ENCODE data around the gene TBC1D21. TPM values are rescaled to one million over a fixed set of nuclear protein-coding genes. Genes with fewer than 3 reads are reported as not detected.

TBC1D21 gene
- total and polyA plus RNA-seq, 7 experiments from 2014 or later = not detected

DNA sequence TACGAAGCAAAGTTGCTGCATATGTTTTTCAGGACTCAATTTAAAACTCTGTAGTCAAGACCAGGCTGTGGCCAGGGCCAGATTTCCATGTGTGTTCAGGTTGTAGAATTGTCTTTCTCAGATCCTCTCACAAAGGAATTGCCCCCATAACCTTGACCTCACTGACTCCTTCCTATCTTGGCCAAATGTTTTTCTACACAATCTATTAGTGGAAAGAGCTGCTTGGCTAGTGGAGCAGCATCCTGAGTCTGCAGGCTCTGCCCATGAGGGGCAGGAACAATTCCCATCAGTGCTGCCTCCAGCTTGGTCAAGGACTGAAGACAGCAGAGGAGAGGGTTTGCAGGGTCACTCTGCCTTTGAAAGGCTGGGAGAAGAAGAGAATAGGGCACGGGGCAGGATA is 6.9 kb upstream of the TBC1D21 start:
- peaks cover 4 to 63% (median 17%) of the 10 kb centered on the region in 5 donors for H3K27me3 Mint-ChIP-seq
- Histone ChIP-seq H3K36me3 (ENCODE audit: control insufficient read depth in 2 of 3, insufficient read depth in 3 of 3, low read length in 3 of 3) (no peaks in the 10 kb centered on the region), H3K9me3 (ENCODE audit: control insufficient read depth in 2 of 3, low read length in 3 of 3) (no peaks in the 10 kb centered on the region), H3K27me3 (ENCODE audit: control insufficient read depth in 2 of 2, insufficient read depth in 2 of 2, low read length in 2 of 2) (no peaks in the 10 kb centered on the region), H3K4me3 (ENCODE audit: low read length) (no peak overlapping the region), H3K27ac (ENCODE audit: low read depth, low read length) (no peak overlapping the region), H3K4me1 (ENCODE audit: control insufficient read depth in 2 of 2, insufficient read depth in 2 of 2, low read length in 2 of 2) (peaks cover 0 to 3% of the 10 kb centered on the region in 2 donors)
- ChIA-PET POLR2A (no interaction called here), CTCF (no interaction called here)
- peaks cover 0 to 4% (median 0%) of the 10 kb centered on the region in 11 donors for H3K9me3 Mint-ChIP-seq
- DNase-seq = no peak
- intact Hi-C loops (cut with micrococcal nuclease) = no loop called here
- ATAC-seq = no peak
- peak overlapping the region in 1 of 9 donors; percentile 55 for H3K27ac Mint-ChIP-seq
- H3K36me3 Mint-ChIP-seq = no peaks in the 10 kb centered on the region
- no peak overlapping the region for H3K4me3 Mint-ChIP-seq
- H3K4me1 Mint-ChIP-seq = peaks cover 0 to 20% (median 13%) of the 10 kb centered on the region in 7 donors

GRCh38 chr15:73866881-73867410 is 6.4 kb upstream of the TBC1D21 start:
- Mint-ChIP-seq H3K4me1 (peaks cover 0 to 20% (median 13%) of the 10 kb centered on the region in 7 donors), H3K27me3 (peaks cover 5 to 65% (median 22%) of the 10 kb centered on the region in 5 donors), H3K4me3 (no peak overlapping the region), H3K36me3 (no peaks in the 10 kb centered on the region), H3K27ac (no peak overlapping the region), H3K9me3 (peaks cover 0 to 4% (median 0%) of the 10 kb centered on the region in 11 donors)
- H3K4me3 ChIP-seq (ENCODE audit: low read length) = no peak overlapping the region
- peaks cover 0 to 3% of the 10 kb centered on the region in 2 donors for H3K4me1 ChIP-seq (ENCODE audit: control insufficient read depth in 2 of 2, insufficient read depth in 2 of 2, low read length in 2 of 2)
- H3K27me3 ChIP-seq (ENCODE audit: control insufficient read depth in 2 of 2, insufficient read depth in 2 of 2, low read length in 2 of 2) = no peaks in the 10 kb centered on the region
- ATAC-seq = no peak
- no peaks in the 10 kb centered on the region for H3K36me3 ChIP-seq (ENCODE audit: control insufficient read depth in 2 of 3, insufficient read depth in 3 of 3, low read length in 3 of 3)
- CTCF ChIA-PET = no interaction called here
- H3K9me3 ChIP-seq (ENCODE audit: control insufficient read depth in 2 of 3, low read length in 3 of 3) = no peaks in the 10 kb centered on the region
- POLR2A ChIA-PET = no interaction called here
- no peak overlapping the region for H3K27ac ChIP-seq (ENCODE audit: low read depth, low read length)
- intact Hi-C loops (cut with micrococcal nuclease) = no loop called here
- no peak for DNase-seq

DNA sequence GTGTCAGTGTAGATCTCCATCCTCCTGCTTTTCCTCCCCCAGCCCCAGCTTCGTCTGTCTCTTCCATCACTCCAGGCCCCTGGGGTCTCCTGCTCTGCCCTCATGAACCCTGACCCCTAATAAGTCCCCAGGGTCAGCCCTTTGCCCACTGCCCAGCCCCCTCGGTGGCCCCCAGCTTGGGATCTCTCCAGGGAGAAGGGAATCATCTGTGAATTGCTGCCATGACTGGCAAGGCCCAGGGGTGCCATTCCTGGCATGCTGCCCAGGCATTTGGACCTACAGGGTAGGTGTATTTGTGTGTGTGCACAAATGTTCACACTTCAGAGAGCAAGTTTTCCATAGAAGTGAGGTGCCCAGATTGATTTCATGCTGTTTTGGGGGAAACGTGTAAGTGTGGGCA is 5.9 kb upstream of the TBC1D21 start:
- POLR2A ChIA-PET = no interaction called here
- intact Hi-C loops (cut with micrococcal nuclease) = no loop called here
- H3K27me3 Mint-ChIP-seq = peaks cover 9 to 65% (median 27%) of the 10 kb centered on the region in 5 donors

GRCh38 chr15:73867956-73868355 is 5.4 kb upstream of the TBC1D21 start:
- Mint-ChIP-seq H3K27me3 (peaks cover 11 to 65% (median 28%) of the 10 kb centered on the region in 5 donors), H3K4me1 (peaks cover 0 to 20% (median 13%) of the 10 kb centered on the region in 7 donors), H3K4me3 (no peak overlapping the region), H3K36me3 (no peaks in the 10 kb centered on the region), H3K27ac (no peak overlapping the region), H3K9me3 (peaks cover 0 to 4% (median 0%) of the 10 kb centered on the region in 11 donors)
- Histone ChIP-seq H3K36me3 (ENCODE audit: control insufficient read depth in 2 of 3, insufficient read depth in 3 of 3, low read length in 3 of 3) (no peaks in the 10 kb centered on the region), H3K27me3 (ENCODE audit: control insufficient read depth in 2 of 2, insufficient read depth in 2 of 2, low read length in 2 of 2) (no peaks in the 10 kb centered on the region), H3K4me3 (ENCODE audit: low read length) (no peak overlapping the region), H3K27ac (ENCODE audit: low read depth, low read length) (no peak overlapping the region), H3K9me3 (ENCODE audit: control insufficient read depth in 2 of 3, low read length in 3 of 3) (no peaks in the 10 kb centered on the region), H3K4me1 (ENCODE audit: control insufficient read depth in 2 of 2, insufficient read depth in 2 of 2, low read length in 2 of 2) (peaks cover 0 to 3% of the 10 kb centered on the region in 2 donors)
- ATAC-seq (no peak), DNase-seq (no peak)
- POLR2A ChIA-PET = no interaction called here
- intact Hi-C loops (cut with micrococcal nuclease) = no loop called here
- CTCF ChIA-PET = no interaction called here

More for the DNA sequence above, 5.9 kb upstream of the TBC1D21 start:
- no peaks in the 10 kb centered on the region for H3K27me3 ChIP-seq (ENCODE audit: control insufficient read depth in 2 of 2, insufficient read depth in 2 of 2, low read length in 2 of 2)
- H3K4me1 ChIP-seq (ENCODE audit: control insufficient read depth in 2 of 2, insufficient read depth in 2 of 2, low read length in 2 of 2) = peaks cover 0 to 3% of the 10 kb centered on the region in 2 donors
- no peaks in the 10 kb centered on the region for H3K9me3 ChIP-seq (ENCODE audit: control insufficient read depth in 2 of 3, low read length in 3 of 3)
- no peak overlapping the region for H3K27ac ChIP-seq (ENCODE audit: low read depth, low read length)
- CTCF ChIA-PET = no interaction called here
- Mint-ChIP-seq H3K4me1 (peaks cover 0 to 20% (median 13%) of the 10 kb centered on the region in 7 donors), H3K4me3 (no peak overlapping the region), H3K36me3 (no peaks in the 10 kb centered on the region), H3K27ac (no peak overlapping the region), H3K9me3 (peaks cover 0 to 4% (median 0%) of the 10 kb centered on the region in 11 donors)
- H3K36me3 ChIP-seq (ENCODE audit: control insufficient read depth in 2 of 3, insufficient read depth in 3 of 3, low read length in 3 of 3) = no peaks in the 10 kb centered on the region
- H3K4me3 ChIP-seq (ENCODE audit: low read length) = no peak overlapping the region
- DNase-seq (no peak), ATAC-seq (no peak)

DNA sequence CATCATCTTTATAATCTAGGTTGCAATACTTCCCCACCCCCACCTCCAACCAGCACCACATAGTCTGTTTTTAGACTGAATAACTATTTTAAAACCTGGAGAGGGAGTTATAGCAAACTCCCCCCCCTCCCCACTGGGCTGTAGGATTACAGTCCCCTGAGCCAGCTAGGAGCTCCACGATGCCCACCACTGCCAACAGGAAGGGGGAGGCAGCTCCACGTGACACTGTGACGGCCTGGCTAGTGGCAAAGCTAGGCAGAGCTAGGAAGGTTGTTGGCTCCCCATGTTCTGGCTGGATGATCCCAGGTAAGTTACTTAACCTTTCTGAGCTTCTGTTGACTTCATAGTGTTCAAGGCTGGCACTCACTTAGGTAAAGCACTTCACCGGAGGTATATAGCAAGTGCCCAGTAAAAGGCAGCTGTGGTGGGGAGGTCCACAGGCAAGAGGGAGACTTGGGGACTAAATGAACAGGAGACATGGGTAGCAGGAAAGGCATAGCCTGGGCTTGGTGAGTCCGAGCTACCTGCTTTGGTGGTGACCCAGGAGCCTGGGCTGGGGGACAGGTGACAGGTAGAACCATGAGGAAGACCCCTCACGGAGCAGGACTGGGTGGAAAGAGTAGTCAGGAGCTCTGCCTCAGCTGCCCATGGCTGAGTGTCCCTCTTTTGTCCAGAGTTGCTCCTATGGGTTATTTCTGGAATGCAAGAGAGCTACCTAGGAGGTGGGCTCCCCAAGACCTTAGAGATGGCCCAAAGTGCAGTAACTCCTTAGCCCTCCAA is 4.0 kb upstream of the TBC1D21 start:
- Mint-ChIP-seq H3K4me3 (no peak overlapping the region), H3K27me3 (peaks cover 20 to 65% (median 38%) of the 10 kb centered on the region in 5 donors), H3K27ac (no peak overlapping the region), H3K36me3 (no peaks in the 10 kb centered on the region), H3K4me1 (peaks cover 0 to 20% (median 13%) of the 10 kb centered on the region in 7 donors), H3K9me3 (no peaks in the 10 kb centered on the region)
- no peak for ATAC-seq
- Histone ChIP-seq H3K27me3 (ENCODE audit: control insufficient read depth in 2 of 2, insufficient read depth in 2 of 2, low read length in 2 of 2) (no peaks in the 10 kb centered on the region), H3K9me3 (ENCODE audit: control insufficient read depth in 2 of 3, low read length in 3 of 3) (no peaks in the 10 kb centered on the region), H3K27ac (ENCODE audit: low read depth, low read length) (no peak overlapping the region), H3K36me3 (ENCODE audit: control insufficient read depth in 2 of 3, insufficient read depth in 3 of 3, low read length in 3 of 3) (no peaks in the 10 kb centered on the region), H3K4me3 (ENCODE audit: low read length) (no peak overlapping the region), H3K4me1 (ENCODE audit: control insufficient read depth in 2 of 2, insufficient read depth in 2 of 2, low read length in 2 of 2) (peaks cover 0 to 3% of the 10 kb centered on the region in 2 donors)
- CTCF ChIA-PET = interaction anchor here (1.1 kb wide), 1 partner anchor 10 kb away, joined by 4 read pairs; no protein-coding TSS in a partner anchor
- POLR2A ChIA-PET = no interaction called here
- intact Hi-C loops (cut with micrococcal nuclease) = no loop called here
- DNase-seq = no peak

DNA sequence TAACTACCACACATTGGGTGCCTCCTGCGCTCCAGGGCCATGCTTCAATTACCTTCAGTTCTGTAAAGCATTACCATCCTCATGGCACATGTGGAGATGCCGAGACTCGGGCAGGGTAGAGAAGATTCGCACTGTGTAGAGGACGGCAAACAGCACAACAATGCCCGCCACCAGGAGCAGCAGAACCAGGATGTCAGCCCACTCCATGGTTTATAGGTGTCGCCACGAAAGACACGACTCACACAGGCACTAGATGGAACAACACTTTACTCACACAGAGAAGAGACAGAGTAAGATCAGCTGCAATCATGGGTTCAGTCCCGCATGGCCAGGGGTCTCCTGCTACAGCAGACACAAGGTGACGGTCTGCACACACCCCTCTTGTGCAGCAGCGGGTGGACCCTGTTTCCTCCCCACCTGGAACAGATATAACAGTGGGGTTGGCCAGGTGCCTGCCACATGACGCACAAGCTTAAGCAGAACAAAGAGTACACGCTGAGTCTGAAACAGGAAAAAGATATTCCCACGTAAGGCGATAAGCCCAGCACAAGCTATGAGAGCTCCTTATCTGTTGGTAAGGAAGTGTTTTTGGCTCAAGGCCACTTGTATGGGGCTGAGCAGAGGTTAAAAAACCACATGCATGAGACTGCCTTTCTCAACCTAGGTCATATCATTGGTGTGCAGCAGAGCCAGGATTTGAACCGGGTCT is 2.5 kb upstream of the TBC1D21 start:
- intact Hi-C loops (cut with micrococcal nuclease) = loop anchor here (5.0 kb wide), 2 partner anchors 56 to 436 kb away; partner anchors contain the start of gene LOXL1 (in 1 of the 2)
- Histone ChIP-seq H3K36me3 (ENCODE audit: control insufficient read depth in 2 of 3, insufficient read depth in 3 of 3, low read length in 3 of 3) (no peaks in the 10 kb centered on the region), H3K27ac (ENCODE audit: low read depth, low read length) (no peak overlapping the region), H3K27me3 (ENCODE audit: control insufficient read depth in 2 of 2, insufficient read depth in 2 of 2, low read length in 2 of 2) (no peaks in the 10 kb centered on the region), H3K4me3 (ENCODE audit: low read length) (no peak overlapping the region), H3K9me3 (ENCODE audit: control insufficient read depth in 2 of 3, low read length in 3 of 3) (no peaks in the 10 kb centered on the region), H3K4me1 (ENCODE audit: control insufficient read depth in 2 of 2, insufficient read depth in 2 of 2, low read length in 2 of 2) (peaks cover 0 to 2% of the 10 kb centered on the region in 2 donors)
- Mint-ChIP-seq H3K36me3 (no peaks in the 10 kb centered on the region), H3K9me3 (peaks cover 0 to 2% (median 0%) of the 10 kb centered on the region in 11 donors), H3K4me1 (peaks cover 0 to 9% (median 8%) of the 10 kb centered on the region in 7 donors), H3K27ac (no peak overlapping the region), H3K27me3 (peaks cover 20 to 62% (median 40%) of the 10 kb centered on the region in 5 donors), H3K4me3 (no peak overlapping the region)
- POLR2A ChIA-PET = no interaction called here
- CTCF ChIA-PET = interaction anchor here (0.6 kb wide), 1 partner anchor 306 kb away, joined by 3 read pairs; no protein-coding TSS in a partner anchor
- ATAC-seq (no peak), DNase-seq (no peak)

Measured in naive thymus-derived CD4-positive, alpha-beta T cell (primary cell).